Activated CD8-positive, alpha-beta memory T cell treated with anti-CD3 and anti-CD28 coated beads for 24 hours (primary cell): Measurements from ENCODE around the gene SUCLG1.
"Not testable (repeated sequence)": the region's sequence is repeated elsewhere in the genome, so short reads cannot be mapped to it uniquely, and the experiment has no call there.

ENCODE experiments used
- DNase-seq: peaks from one replicate; pipeline ENCODE4 v3.0.0-alpha.2; 2020

SUCLG1 gene

GRCh38 chr2:84409531-84409930 is 49.5 kb downstream of the SUCLG1 start:
- DNase-seq, result no peak

GRCh38 chr2:84402111-84402510 is 57.0 kb downstream of the SUCLG1 start:
- DNase-seq, result not testable (repeated sequence)

GRCh38 chr2:84399839-84400238 is 59.2 kb downstream of the SUCLG1 start:
- DNase-seq, result not testable (repeated sequence)

- DNase-seq, result no peak
Measured at GRCh38 chr2:84395820-84396219, 63.3 kb downstream of the SUCLG1 start.

GRCh38 chr2:84394628-84395027 is 64.5 kb downstream of the SUCLG1 start:
- no peak for DNase-seq

- no peak for DNase-seq
Measured at GRCh38 chr2:84393829-84394228, 65.3 kb downstream of the SUCLG1 start.

- no peak for DNase-seq
Measured at GRCh38 chr2:84389794-84390193, 69.3 kb downstream of the SUCLG1 start.

GRCh38 chr2:84388921-84389490 is 70.1 kb downstream of the SUCLG1 start:
- DNase-seq, result no peak

GRCh38 chr2:84388133-84388532 is 70.9 kb downstream of the SUCLG1 start:
- no peak for DNase-seq

GRCh38 chr2:84386336-84387040 is 72.6 kb downstream of the SUCLG1 start:
- no peak for DNase-seq

- DNase-seq, result no peak
Measured at GRCh38 chr2:84383271-84383670, 75.8 kb downstream of the SUCLG1 start.

- DNase-seq, result no peak
Measured at GRCh38 chr2:84380875-84381274, 78.2 kb downstream of the SUCLG1 start.

- DNase-seq, result no peak
Measured at GRCh38 chr2:84378960-84379359, 80.1 kb downstream of the SUCLG1 start.

- DNase-seq, result no peak
Measured at GRCh38 chr2:84375020-84375419, 84.1 kb downstream of the SUCLG1 start.

- no peak for DNase-seq
Measured at GRCh38 chr2:84373866-84374265, 85.2 kb downstream of the SUCLG1 start.
